ENCODE measurements around the gene TENM3. TPM values are rescaled to one million over a fixed set of nuclear protein-coding genes. Genes with fewer than 3 reads are reported as not detected.

TENM3 gene
- total and polyA plus RNA-seq, 2 of the 8 experiments (the other 6 are each of a cell fraction or from before 2014, with no cell fraction given): 36.9 to 69.3 TPM

- FAIRE-seq (no peak), DNase-seq (ENCODE audit: low read depth in 1 of 2, low spot score in 2 of 2) (no peak)
- no peaks in the 10 kb centered on the region for H3K79me2 ChIP-seq (ENCODE audit: control insufficient read depth in 1 of 2, insufficient read depth in 2 of 2, low read length in 2 of 2)
- no peak overlapping the region for H3K4ac ChIP-seq (replicated peaks; ENCODE audit: insufficient read length, low read depth, low read length)
- H3K4me1 ChIP-seq (replicated peaks in 1 of 4; ENCODE audit: control insufficient read depth in 3 of 4, insufficient read depth in 4 of 4, low read length in 3 of 4): no peaks in the 10 kb centered on the region; a peak in 1 of 7 replicates
- H3K4me3 ChIP-seq (ENCODE audit: extremely low read depth in 1 of 4, insufficient read depth in 2 of 4, low read depth in 3 of 4, low read length in 4 of 4): no peak overlapping the region
- no peaks in the 10 kb centered on the region for H3K9me3 ChIP-seq (ENCODE audit: insufficient read depth in 2 of 2, low read depth in 1 of 2, low read length in 1 of 2)
- H3K14ac ChIP-seq (ENCODE audit: insufficient read length): no peak overlapping the region
- ChIA-PET POLR2A (ENCODE audit: partially characterized antibody) (no interaction called here), CTCF (ENCODE audit: partially characterized antibody) (no interaction called here)
- H3K23me2 ChIP-seq (ENCODE audit: low read depth, low read length): no peaks in the 10 kb centered on the region
- no peak overlapping the region for H3K23ac ChIP-seq (ENCODE audit: insufficient read length)
- H3K27ac ChIP-seq (ENCODE audit: low read depth, low read length): no peak overlapping the region
- no peak overlapping the region for H3K9ac ChIP-seq (replicated peaks in 1 of 4; ENCODE audit: extremely low read depth in 1 of 4, low read depth in 3 of 4, low read length in 3 of 4)
- H2AK5ac ChIP-seq (ENCODE audit: low read depth, low read length): no peak overlapping the region
- H4K8ac ChIP-seq (ENCODE audit: extremely low read depth, insufficient read depth, low read length): no peak overlapping the region
- H2BK5ac ChIP-seq (ENCODE audit: low read depth, low read length): no peak overlapping the region
- no peak overlapping the region for H3K18ac ChIP-seq (ENCODE audit: extremely low read depth, low read length)
- H4K91ac ChIP-seq (replicated peaks; ENCODE audit: insufficient read length, low read length): no peak overlapping the region
- no peak overlapping the region for H2BK12ac ChIP-seq (ENCODE audit: low read depth, low read length)
- no peaks in the 10 kb centered on the region for H4K20me1 ChIP-seq (replicated peaks in 1 of 2; ENCODE audit: control insufficient read depth in 1 of 2, insufficient read depth in 2 of 2, low read length in 2 of 2)
- H3K4me2 ChIP-seq (ENCODE audit: insufficient read depth in 1 of 2, low read depth in 2 of 2, low read length in 2 of 2): no peak overlapping the region
- H2BK120ac ChIP-seq (replicated peaks; ENCODE audit: low read depth, low read length): no peak overlapping the region
- H3K27me3 ChIP-seq (replicated peaks in 1 of 4; ENCODE audit: control insufficient read depth in 3 of 4, extremely low read depth in 1 of 4, insufficient read depth in 3 of 4, low read length in 3 of 4): no peaks in the 10 kb centered on the region
- H3K79me1 ChIP-seq (ENCODE audit: low read depth, low read length): no peaks in the 10 kb centered on the region; the same call in 1 of the 2 replicates
- WGBS, 2 experiments (ENCODE audit: extremely low coverage in 1 of 2, insufficient coverage in 1 of 2, insufficient read length in 1 of 2, insufficient replicate concordance in 2 of 2, low coverage in 1 of 2, low lambda C conversion rate in 2 of 2, missing lambda C conversion rate in 1 of 2): 86% methylated on average over 10 of the region's 10 CpGs; no CpG with 5 or more reads in 1 of the 2 experiments
- no peak overlapping the region for H2AFZ ChIP-seq (ENCODE audit: low read length)
- no peak overlapping the region for H3K56ac ChIP-seq (replicated peaks; ENCODE audit: insufficient read length, low read depth, low read length)
- no peak overlapping the region for H2BK15ac ChIP-seq (ENCODE audit: low read length)
- no peak overlapping the region for H4K5ac ChIP-seq (ENCODE audit: insufficient read length, low read depth, low read length)
- H2BK20ac ChIP-seq (ENCODE audit: low read length): no peak overlapping the region
- no peaks in the 10 kb centered on the region for H3K36me3 ChIP-seq (ENCODE audit: control insufficient read depth in 2 of 4, insufficient read depth in 4 of 4, low read length in 3 of 4)
- TF ChIP-seq CREB1 (IDR thresholded peaks at IDR 0.05): no peak
- no peak for TF ChIP-seq SIRT6 (IDR thresholded peaks at IDR 0.05; ENCODE audit: low read length)
- no peak for TF ChIP-seq TCF12 (IDR thresholded peaks at IDR 0.05; ENCODE audit: low read depth, low read length)
- no peak for TF ChIP-seq RXRA (IDR thresholded peaks at IDR 0.05; ENCODE audit: insufficient read depth, low read depth, low read length)
- no peak for TF ChIP-seq RFX5 (IDR thresholded peaks at IDR 0.05; ENCODE audit: borderline replicate concordance, low read depth, low read length)
- TF ChIP-seq SP4 (IDR thresholded peaks at IDR 0.05; ENCODE audit: low read length): no peak
- TF ChIP-seq YY1 (IDR thresholded peaks at IDR 0.05; ENCODE audit: low read depth, low read length): no peak
- TF ChIP-seq JUN (IDR thresholded peaks at IDR 0.05; ENCODE audit: low read depth, low read length): no peak
- TF ChIP-seq BRCA1 (IDR thresholded peaks at IDR 0.05; ENCODE audit: low read depth, low read length): no peak
- TF ChIP-seq EZH2 (IDR thresholded peaks at IDR 0.05; ENCODE audit: low read depth, low read length, severe bottlenecking): no peak
- no peak for TF ChIP-seq SIN3A (conservative IDR thresholded peaks at IDR 0.05 in 1 of 2, IDR thresholded peaks at IDR 0.05 in 1 of 2; ENCODE audit: low read depth in 1 of 2, low read length in 2 of 2)
- TF ChIP-seq JUND (IDR thresholded peaks at IDR 0.05; ENCODE audit: low read length): no peak
- TF ChIP-seq GTF2F1 (IDR thresholded peaks at IDR 0.05; ENCODE audit: borderline replicate concordance, low read depth, low read length): no peak
- TF ChIP-seq CBX8 (IDR thresholded peaks at IDR 0.05; ENCODE audit: borderline replicate concordance, low read depth, low read length): no peak
Observed at GRCh38 chr4:182620111-182620980, 377.1 kb downstream of the TENM3 start.
